Activated T-helper 17 cell treated with anti-CD3 and anti-CD28 coated beads, Interleukin-2, amount 50 U/mL, for 72 hours (primary cell): ENCODE measurements around the gene TUBA4B. TPM values are rescaled to one million over a fixed set of nuclear protein-coding genes. Genes with fewer than 3 reads are reported as not detected.
A peak's percentile ranks its signal among the peaks of the same experiment; 100 is the strongest.

Source experiments
- ATAC-seq: fragments of 150-1000 bp; cut with Tn5 transposase; replicated peaks from 2 replicates; pipeline ENCODE4 v1.10.0; 2021; ENCODE audit warnings: mild to moderate bottlenecking, moderate library complexity
- H3K27ac Mint-ChIP-seq: one replicate; pipeline ENCODE4 v1.8.0; 2022; ENCODE audit warnings: mixed read lengths
- H3K27me3 Mint-ChIP-seq: one replicate; pipeline ENCODE4 v1.8.0; 2022; ENCODE audit warnings: mixed read lengths
- H3K36me3 Mint-ChIP-seq: one replicate; pipeline ENCODE4 v1.8.0; 2022; ENCODE audit warnings: low read depth, mild to moderate bottlenecking, mixed read lengths
- H3K4me1 Mint-ChIP-seq: one replicate; pipeline ENCODE4 v1.8.0; 2022; ENCODE audit warnings: mixed read lengths
- H3K4me3 Mint-ChIP-seq: one replicate; pipeline ENCODE4 v1.8.0; 2022; ENCODE audit warnings: mild to moderate bottlenecking, mixed read lengths
- H3K9me3 Mint-ChIP-seq: one replicate; pipeline ENCODE4 v1.8.0; 2022; ENCODE audit warnings: mixed read lengths
- total RNA-seq, 2 donors: library from RNA; stranded (reverse); gene quantifications; one replicate each; pipeline ENCODE4 v1.2.3, GENCODE V29; 2022

The TUBA4B gene
- total RNA-seq, 2 donors from 2014 or later = not detected

- Mint-ChIP-seq H3K27me3 (no peaks in the 10 kb centered on the region), H3K36me3 (no peaks in the 10 kb centered on the region), H3K9me3 (no peaks in the 10 kb centered on the region), H3K4me3 (peak overlapping the region; percentile 74), H3K4me1 (no peaks in the 10 kb centered on the region), H3K27ac (peak overlapping the region; percentile 79)
- no peak for ATAC-seq
Measured at GRCh38 chr2:219293736-219294231, 40.7 kb downstream of the TUBA4B start.

GRCh38 chr2:219294356-219295351 lies 41.6 kb downstream of the TUBA4B start:
- H3K27ac Mint-ChIP-seq = peak overlapping the region; percentile 79
- H3K36me3 Mint-ChIP-seq = no peaks in the 10 kb centered on the region
- no peaks in the 10 kb centered on the region for H3K9me3 Mint-ChIP-seq
- no peaks in the 10 kb centered on the region for H3K4me1 Mint-ChIP-seq
- peaks cover 3% of the 10 kb centered on the region for H3K27me3 Mint-ChIP-seq
- peak; percentile 90 for ATAC-seq
- peak overlapping the region; percentile 74 for H3K4me3 Mint-ChIP-seq

GRCh38 chr2:219296142-219296541 lies 43.1 kb downstream of the TUBA4B start:
- H3K4me1 Mint-ChIP-seq = no peaks in the 10 kb centered on the region
- H3K27me3 Mint-ChIP-seq = peaks cover 5% of the 10 kb centered on the region
- H3K4me3 Mint-ChIP-seq = peak overlapping the region; percentile 74
- no peak for ATAC-seq
- H3K27ac Mint-ChIP-seq = no peak overlapping the region
- no peaks in the 10 kb centered on the region for H3K36me3 Mint-ChIP-seq
- H3K9me3 Mint-ChIP-seq = no peaks in the 10 kb centered on the region

GRCh38 chr2:219296631-219297391 lies 43.8 kb downstream of the TUBA4B start:
- Mint-ChIP-seq H3K4me1 (no peaks in the 10 kb centered on the region), H3K4me3 (no peak overlapping the region), H3K36me3 (no peaks in the 10 kb centered on the region), H3K9me3 (no peaks in the 10 kb centered on the region), H3K27ac (no peak overlapping the region), H3K27me3 (peaks cover 11% of the 10 kb centered on the region)
- ATAC-seq = no peak

GRCh38 chr2:219297766-219298456 lies 44.9 kb downstream of the TUBA4B start:
- H3K27ac Mint-ChIP-seq = no peak overlapping the region
- H3K9me3 Mint-ChIP-seq = no peaks in the 10 kb centered on the region

GRCh38 chr2:219298759-219299371 lies 45.8 kb downstream of the TUBA4B start:
- peak overlapping the region; percentile 86 for H3K4me3 Mint-ChIP-seq
- peaks cover 21% of the 10 kb centered on the region for H3K27me3 Mint-ChIP-seq
- peak overlapping the region; percentile 90 for H3K27ac Mint-ChIP-seq
- ATAC-seq = peak; percentile 74
- no peaks in the 10 kb centered on the region for H3K4me1 Mint-ChIP-seq
- no peaks in the 10 kb centered on the region for H3K9me3 Mint-ChIP-seq
- no peaks in the 10 kb centered on the region for H3K36me3 Mint-ChIP-seq

More at GRCh38 chr2:219297766-219298456, 44.9 kb downstream of the TUBA4B start:
- no peak for ATAC-seq
- Mint-ChIP-seq H3K36me3 (no peaks in the 10 kb centered on the region), H3K27me3 (peaks cover 14% of the 10 kb centered on the region), H3K4me3 (peak overlapping the region; percentile 86), H3K4me1 (no peaks in the 10 kb centered on the region)

- H3K9me3 Mint-ChIP-seq = no peaks in the 10 kb centered on the region
- H3K27me3 Mint-ChIP-seq = peaks cover 21% of the 10 kb centered on the region
- peak overlapping the region; percentile 90 for H3K27ac Mint-ChIP-seq
- H3K36me3 Mint-ChIP-seq = no peaks in the 10 kb centered on the region
- ATAC-seq = no peak
- H3K4me3 Mint-ChIP-seq = peak overlapping the region; percentile 86
- no peaks in the 10 kb centered on the region for H3K4me1 Mint-ChIP-seq
Measured at GRCh38 chr2:219299372-219299760, 46.3 kb downstream of the TUBA4B start.

- Mint-ChIP-seq H3K4me1 (no peaks in the 10 kb centered on the region), H3K27ac (no peak overlapping the region), H3K4me3 (peak overlapping the region; percentile 86), H3K9me3 (no peaks in the 10 kb centered on the region), H3K36me3 (no peaks in the 10 kb centered on the region), H3K27me3 (peaks cover 28% of the 10 kb centered on the region)
- no peak for ATAC-seq
Measured at GRCh38 chr2:219300022-219300421, 47.0 kb downstream of the TUBA4B start.

- Mint-ChIP-seq H3K9me3 (no peaks in the 10 kb centered on the region), H3K4me3 (no peak overlapping the region), H3K36me3 (no peaks in the 10 kb centered on the region), H3K4me1 (no peaks in the 10 kb centered on the region), H3K27me3 (peaks cover 40% of the 10 kb centered on the region), H3K27ac (no peak overlapping the region)
- ATAC-seq = no peak
Measured at GRCh38 chr2:219302412-219302968, 49.4 kb downstream of the TUBA4B start.

- H3K27me3 Mint-ChIP-seq = peaks cover 45% of the 10 kb centered on the region
Measured at GRCh38 chr2:219304223-219304622, 51.2 kb downstream of the TUBA4B start.

GRCh38 chr2:219306047-219306446 lies 53.0 kb downstream of the TUBA4B start:
- no peak for ATAC-seq
- Mint-ChIP-seq H3K4me3 (no peak overlapping the region), H3K36me3 (no peaks in the 10 kb centered on the region), H3K27ac (no peak overlapping the region), H3K27me3 (peaks cover 54% of the 10 kb centered on the region), H3K4me1 (no peaks in the 10 kb centered on the region), H3K9me3 (no peaks in the 10 kb centered on the region)

More at GRCh38 chr2:219304223-219304622, 51.2 kb downstream of the TUBA4B start:
- Mint-ChIP-seq H3K4me1 (no peaks in the 10 kb centered on the region), H3K36me3 (no peaks in the 10 kb centered on the region), H3K9me3 (no peaks in the 10 kb centered on the region), H3K4me3 (no peak overlapping the region), H3K27ac (no peak overlapping the region)
- no peak for ATAC-seq

GRCh38 chr2:219308142-219309101 lies 55.4 kb downstream of the TUBA4B start:
- peaks cover 46% of the 10 kb centered on the region for H3K27me3 Mint-ChIP-seq
- no peak overlapping the region for H3K4me3 Mint-ChIP-seq
- H3K4me1 Mint-ChIP-seq = no peaks in the 10 kb centered on the region
- ATAC-seq = peak; percentile 85
- H3K36me3 Mint-ChIP-seq = no peaks in the 10 kb centered on the region
- no peak overlapping the region for H3K27ac Mint-ChIP-seq
- H3K9me3 Mint-ChIP-seq = no peaks in the 10 kb centered on the region

- H3K27me3 Mint-ChIP-seq = peaks cover 47% of the 10 kb centered on the region
- H3K9me3 Mint-ChIP-seq = no peaks in the 10 kb centered on the region
- no peak for ATAC-seq
- no peaks in the 10 kb centered on the region for H3K4me1 Mint-ChIP-seq
- no peaks in the 10 kb centered on the region for H3K36me3 Mint-ChIP-seq
- H3K4me3 Mint-ChIP-seq = no peak within 1 kb of the TSS
- H3K27ac Mint-ChIP-seq = no peak within 1 kb of the TSS
Measured at GRCh38 chr2:219309278-219309677, 56.2 kb downstream of the TUBA4B start, which contains the start of gene PTPRN. Gene PTPRN (minus strand): TSS chr2:219309401. CDS start chr2:219309332, 69 bp downstream.
